ENCODE results near the gene ACTG1.

The ACTG1 gene

DNA sequence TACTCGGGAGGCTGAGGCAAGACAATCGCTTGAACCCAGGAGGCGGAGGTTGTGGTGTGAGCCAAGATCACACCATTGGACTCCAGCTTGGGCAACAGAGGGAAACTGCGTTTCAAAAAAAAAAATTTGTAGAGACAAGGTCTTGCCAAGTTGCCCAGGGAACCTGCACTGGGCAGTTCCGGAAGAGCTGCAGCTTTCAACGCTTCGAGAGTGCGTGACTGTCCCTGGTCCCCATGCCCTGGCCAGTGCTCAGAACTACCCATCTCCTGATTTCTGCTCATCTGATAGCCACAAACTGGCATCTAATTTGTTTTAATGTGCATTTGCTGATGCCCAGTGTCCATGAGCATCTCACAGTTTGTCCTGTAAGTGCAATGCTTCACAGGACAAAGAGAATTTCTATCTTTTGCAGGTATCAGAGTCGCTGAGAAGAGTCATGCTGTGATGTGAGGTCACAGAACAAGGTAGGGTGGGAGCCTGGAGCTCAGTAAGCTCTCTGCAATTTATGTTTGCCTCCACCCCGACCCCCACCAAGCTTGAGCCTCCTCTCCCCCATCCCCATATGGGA lies 3.9 kb downstream of the ACTG1 start:
- H3K27ac Mint-ChIP-seq: peak overlapping the region; percentile 99
- H3K4me3 Mint-ChIP-seq: peak overlapping the region; percentile 98
- peaks cover 60% of the 10 kb centered on the region for H3K36me3 Mint-ChIP-seq
- DNase-seq (ENCODE audit: low spot score in 2 of 2) (peak in 1 of 2 donors; percentile 52), ATAC-seq (no peak)
- peaks cover 33% of the 10 kb centered on the region for H3K4me1 Mint-ChIP-seq
- no peaks in the 10 kb centered on the region for H3K9me3 Mint-ChIP-seq

DNA sequence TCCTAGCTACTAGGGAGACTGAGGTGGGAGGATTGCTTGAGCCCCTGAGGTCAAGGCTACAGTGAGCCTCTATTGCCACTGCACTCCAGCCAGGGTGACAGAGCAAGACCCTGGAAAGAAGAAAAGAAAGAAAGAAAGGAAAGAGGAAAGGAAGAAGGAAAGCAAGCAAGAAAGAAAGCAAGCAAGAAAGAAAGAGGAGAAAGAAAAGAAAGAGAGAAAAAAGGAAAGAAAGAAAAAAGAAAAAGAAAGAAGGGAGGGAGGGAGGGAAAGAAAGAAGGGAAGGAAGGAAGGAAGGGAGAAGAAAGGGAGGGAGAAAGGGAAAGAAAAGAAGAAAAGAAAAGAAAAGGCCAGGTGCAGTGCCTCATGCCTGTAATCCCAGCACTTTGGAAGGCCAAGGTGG lies 9.0 kb downstream of the ACTG1 start:
- DNase-seq (ENCODE audit: low spot score in 2 of 2) (no peak), ATAC-seq (no peak)
- Mint-ChIP-seq H3K9me3 (no peaks in the 10 kb centered on the region), H3K4me3 (no peak overlapping the region), H3K4me1 (peaks cover 6% of the 10 kb centered on the region), H3K27ac (no peak overlapping the region), H3K36me3 (peaks cover 13% of the 10 kb centered on the region)

DNA sequence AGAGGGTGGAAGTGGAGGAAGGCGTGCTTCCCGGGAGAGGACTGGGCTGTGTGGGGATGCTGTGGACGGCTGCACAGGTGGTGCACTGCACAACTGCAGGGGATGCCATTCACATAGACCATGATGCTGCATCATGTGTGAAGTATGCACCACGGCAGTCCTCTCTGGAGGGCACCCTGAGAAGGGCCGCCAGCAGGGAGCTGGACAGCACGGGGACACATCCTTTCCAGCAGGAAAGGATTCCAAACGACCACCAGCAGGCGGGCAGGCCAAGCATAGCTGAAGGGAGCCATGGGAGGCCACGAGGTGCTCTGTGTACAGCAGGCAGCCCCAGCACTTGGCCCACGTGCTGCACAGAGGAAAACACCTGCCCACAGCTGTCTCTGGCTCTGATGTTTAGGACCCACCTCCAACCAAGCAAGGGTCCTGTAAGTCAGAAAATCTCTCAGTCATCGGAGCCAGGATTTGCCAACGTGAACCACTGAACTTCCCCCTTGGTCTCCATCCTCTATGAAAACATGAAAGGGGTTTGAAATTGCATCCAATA lies 10.1 kb downstream of the ACTG1 start:
- H3K27ac Mint-ChIP-seq: no peak overlapping the region
- no peak overlapping the region for H3K4me3 Mint-ChIP-seq
- no peaks in the 10 kb centered on the region for H3K9me3 Mint-ChIP-seq
- peaks cover 2% of the 10 kb centered on the region for H3K4me1 Mint-ChIP-seq
- ATAC-seq: peak; percentile 44
- no peak for DNase-seq (ENCODE audit: low spot score in 2 of 2)
- H3K36me3 Mint-ChIP-seq: peaks cover 3% of the 10 kb centered on the region

DNA sequence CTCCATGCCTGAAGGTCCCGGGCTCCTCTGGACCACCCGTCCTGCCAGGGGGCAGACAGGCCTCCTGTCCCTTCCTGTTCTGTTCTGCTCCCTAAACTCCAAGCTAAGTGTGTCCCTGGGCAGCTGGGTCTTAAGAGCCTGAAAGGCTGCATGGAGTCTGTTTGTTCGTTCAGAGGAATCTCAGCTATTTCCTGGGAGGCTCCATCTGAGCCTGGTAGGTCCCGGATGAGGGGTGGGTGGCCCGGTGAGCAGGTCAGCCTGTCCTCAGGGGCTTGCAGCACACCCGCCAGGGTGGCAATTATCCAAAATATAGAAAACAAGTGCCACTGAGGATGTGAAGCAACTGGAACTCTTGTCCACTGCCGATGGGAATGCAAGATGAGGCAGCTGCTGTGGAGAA lies 12.6 kb downstream of the ACTG1 start:
- H3K4me1 Mint-ChIP-seq: no peaks in the 10 kb centered on the region
- no peaks in the 10 kb centered on the region for H3K36me3 Mint-ChIP-seq
- no peak for DNase-seq (ENCODE audit: low spot score in 2 of 2)
- no peak overlapping the region for H3K4me3 Mint-ChIP-seq
- H3K9me3 Mint-ChIP-seq: no peaks in the 10 kb centered on the region
- no peak for ATAC-seq
- H3K27ac Mint-ChIP-seq: no peak overlapping the region

DNA sequence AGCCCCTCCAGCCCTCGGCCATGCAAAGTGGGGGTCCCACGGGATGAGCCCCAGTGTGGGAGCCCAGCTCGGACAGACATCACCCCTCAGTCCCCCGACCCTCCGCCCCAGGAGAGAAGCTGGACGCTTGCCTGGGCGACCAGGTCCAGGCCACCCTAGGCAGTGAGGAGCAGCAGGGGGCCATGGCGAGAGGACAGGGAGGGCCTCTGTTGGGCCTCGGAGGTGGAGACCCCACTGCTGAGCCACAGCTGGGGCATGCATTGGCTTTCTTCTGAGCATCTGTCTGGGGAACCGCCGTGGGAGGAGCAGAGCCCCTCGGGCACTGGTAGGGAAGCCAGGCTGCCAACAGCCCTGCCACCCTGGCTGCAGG lies 13.0 kb downstream of the ACTG1 start:
- H3K27ac Mint-ChIP-seq: no peak overlapping the region
- H3K4me3 Mint-ChIP-seq: no peak overlapping the region
- no peaks in the 10 kb centered on the region for H3K36me3 Mint-ChIP-seq
- no peak for DNase-seq (ENCODE audit: low spot score in 2 of 2)
- peaks cover 4% of the 10 kb centered on the region for H3K4me1 Mint-ChIP-seq
- ATAC-seq: peak; percentile 21
- no peaks in the 10 kb centered on the region for H3K9me3 Mint-ChIP-seq

DNA sequence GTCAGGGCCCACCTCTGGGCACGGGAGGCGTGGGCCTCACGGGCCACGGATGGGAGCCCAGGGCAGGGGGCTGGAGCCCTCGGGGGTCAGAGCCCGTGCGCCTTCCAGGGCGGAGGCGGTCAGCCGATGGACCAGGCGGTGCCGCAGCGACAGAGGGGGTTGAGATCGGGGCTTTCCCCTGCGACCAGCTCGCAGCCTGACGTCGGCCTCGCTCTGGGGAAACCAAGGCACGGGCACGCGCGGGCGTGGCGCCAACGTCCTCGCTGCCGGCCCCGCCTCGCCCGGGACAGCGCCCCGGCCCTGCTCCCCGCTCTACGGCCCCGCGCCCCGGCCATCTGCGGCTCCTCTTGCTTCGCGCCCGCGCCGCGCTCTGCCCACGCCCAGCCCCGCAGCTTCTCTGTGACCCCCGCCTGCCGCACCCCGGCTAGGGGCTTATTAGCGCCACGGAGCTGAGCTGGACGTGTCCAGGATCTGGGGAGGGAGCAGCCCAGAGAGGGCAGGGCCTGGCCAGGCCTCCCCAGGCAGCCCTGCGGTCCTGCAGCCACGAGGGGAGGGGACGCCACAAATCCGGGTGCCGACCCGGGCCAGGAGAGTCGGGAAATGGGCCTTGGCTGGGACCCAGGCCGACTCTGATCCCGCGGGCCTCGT lies 13.5 kb downstream of the ACTG1 start:
- ATAC-seq (no peak), DNase-seq (ENCODE audit: low spot score in 2 of 2) (no peak)
- H3K27ac Mint-ChIP-seq: no peak overlapping the region
- no peaks in the 10 kb centered on the region for H3K9me3 Mint-ChIP-seq
- H3K36me3 Mint-ChIP-seq: no peaks in the 10 kb centered on the region
- no peak overlapping the region for H3K4me3 Mint-ChIP-seq
- H3K4me1 Mint-ChIP-seq: peaks cover 6% of the 10 kb centered on the region

DNA sequence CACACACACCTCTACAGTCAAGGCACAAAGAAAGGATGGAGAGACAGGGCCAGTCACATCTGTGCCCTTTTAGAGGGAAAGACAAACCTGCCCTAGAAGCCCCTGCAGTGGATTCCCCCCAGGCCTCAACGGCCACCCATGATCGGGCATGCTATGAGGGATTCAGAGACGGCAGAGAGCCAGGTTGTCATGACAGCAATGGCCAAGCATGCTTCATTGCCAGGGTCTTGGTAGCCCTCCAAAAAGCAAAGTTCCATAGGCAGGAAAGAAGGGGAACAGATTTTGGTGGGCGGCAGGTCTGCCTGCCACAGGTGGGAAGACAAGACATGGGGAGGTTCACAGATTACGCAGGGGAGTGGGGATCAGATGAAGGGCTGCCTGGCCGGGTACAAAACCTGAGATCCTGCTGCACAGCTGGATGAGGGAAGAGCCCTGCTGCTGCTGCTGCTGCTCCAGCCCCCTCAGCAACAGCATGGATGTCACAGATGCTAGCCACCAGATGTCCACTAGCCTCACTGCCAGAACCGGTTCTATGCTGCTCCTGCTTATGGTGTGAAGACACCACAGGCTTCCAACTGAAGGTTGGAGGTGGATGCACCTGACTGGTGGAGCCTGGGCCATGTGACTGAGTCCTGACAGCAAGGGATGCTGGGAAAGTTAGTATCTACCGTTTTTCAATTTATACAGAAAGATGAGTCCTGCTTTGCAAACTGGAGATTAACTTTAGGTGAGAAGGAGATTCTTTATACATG lies 17.8 kb downstream of the ACTG1 start:
- DNase-seq (ENCODE audit: low spot score in 2 of 2) (no peak), ATAC-seq (peak; percentile 51)
- no peak overlapping the region for H3K4me3 Mint-ChIP-seq
- no peaks in the 10 kb centered on the region for H3K9me3 Mint-ChIP-seq
- H3K27ac Mint-ChIP-seq: no peak overlapping the region
- H3K4me1 Mint-ChIP-seq: peaks cover 8% of the 10 kb centered on the region
- H3K36me3 Mint-ChIP-seq: no peaks in the 10 kb centered on the region

DNA sequence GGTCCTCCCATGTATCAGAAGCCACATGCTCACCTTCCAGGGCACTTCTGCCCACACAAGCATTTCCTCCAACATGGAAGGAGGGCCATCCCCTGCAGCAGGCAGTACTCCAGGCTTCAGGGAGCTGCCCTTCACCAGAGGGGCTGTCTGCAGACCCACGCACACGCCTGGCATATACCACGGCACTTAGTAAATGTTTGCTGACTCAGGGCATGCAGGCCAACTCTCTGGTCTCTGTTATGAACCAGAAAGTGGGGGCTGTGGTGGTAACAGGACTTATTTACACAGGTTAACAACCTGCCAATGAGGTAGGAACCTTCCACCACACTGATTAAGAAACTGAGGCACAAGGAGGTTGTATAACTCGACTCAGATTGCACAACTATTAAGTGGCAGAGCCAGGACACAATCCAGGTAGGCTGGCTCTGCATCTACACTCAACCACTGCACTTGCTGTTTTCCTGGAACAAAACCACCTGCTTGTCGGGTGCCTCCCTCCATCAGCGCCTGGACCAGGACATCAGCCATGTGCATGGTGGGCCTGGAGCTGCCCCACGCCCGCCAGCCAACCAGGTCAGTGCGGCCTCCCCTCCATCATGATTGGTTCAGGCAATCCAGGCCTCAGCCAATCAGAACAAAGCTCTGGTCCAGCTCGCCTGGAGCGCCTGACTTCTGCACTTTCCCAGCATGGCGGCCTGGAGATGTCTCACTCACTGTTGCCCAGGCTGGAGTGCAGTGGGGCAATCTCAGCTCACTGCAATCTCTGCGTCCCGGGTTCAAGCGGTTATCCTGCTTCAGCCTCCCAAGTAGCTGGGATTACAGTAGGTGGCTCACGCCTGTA lies 19.2 kb downstream of the ACTG1 start:
- peaks cover 6% of the 10 kb centered on the region for H3K36me3 Mint-ChIP-seq
- H3K27ac Mint-ChIP-seq: no peak overlapping the region
- peaks cover 13% of the 10 kb centered on the region for H3K4me1 Mint-ChIP-seq
- H3K4me3 Mint-ChIP-seq: no peak overlapping the region
- no peak for DNase-seq (ENCODE audit: low spot score in 2 of 2)
- no peaks in the 10 kb centered on the region for H3K9me3 Mint-ChIP-seq
- no peak for ATAC-seq

DNA sequence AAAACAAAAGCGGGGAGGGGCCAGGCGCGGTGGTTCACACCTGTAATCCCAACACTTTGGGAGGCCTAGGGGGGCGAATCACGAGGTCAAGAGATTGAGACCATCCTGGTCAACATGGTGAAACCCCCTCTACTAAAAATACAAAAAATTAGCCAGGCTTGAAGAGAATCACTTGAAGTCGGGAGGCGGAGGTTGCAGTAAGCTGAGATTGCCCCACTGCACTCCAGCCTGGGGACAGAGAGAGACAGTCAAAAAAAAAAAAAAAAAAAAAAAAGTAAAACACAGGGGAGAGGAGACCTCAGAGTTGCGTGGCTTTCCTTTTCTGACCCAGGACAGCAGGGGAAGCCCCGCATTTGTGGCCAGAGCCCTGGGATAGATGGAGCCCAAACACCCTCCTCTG lies 19.9 kb downstream of the ACTG1 start:
- peaks cover 13% of the 10 kb centered on the region for H3K4me1 Mint-ChIP-seq
- no peak for DNase-seq (ENCODE audit: low spot score in 2 of 2)

DNA sequence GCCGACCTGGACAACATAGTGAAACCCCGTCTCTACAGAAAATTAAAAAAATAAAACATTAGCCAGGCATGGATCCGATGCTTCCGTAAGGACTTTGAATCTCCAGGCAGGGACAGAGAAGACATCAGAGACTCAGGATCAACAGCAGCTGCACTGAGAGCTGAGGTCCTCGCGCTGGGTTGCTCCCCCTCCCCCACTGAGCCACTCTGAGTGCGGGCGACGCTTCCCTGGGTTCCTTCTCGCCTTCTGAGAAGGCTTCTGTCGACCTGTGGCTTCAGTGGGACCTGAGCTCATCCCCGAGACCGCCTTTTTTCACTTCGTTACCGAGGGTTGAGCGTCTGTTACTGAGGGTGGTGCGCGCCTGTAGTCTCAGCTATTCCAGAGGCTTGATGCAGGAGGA lies 20.4 kb downstream of the ACTG1 start:
- H3K4me3 Mint-ChIP-seq: no peak overlapping the region
- peaks cover 13% of the 10 kb centered on the region for H3K4me1 Mint-ChIP-seq
- peaks cover 8% of the 10 kb centered on the region for H3K36me3 Mint-ChIP-seq
- no peak for DNase-seq (ENCODE audit: low spot score in 2 of 2)
- H3K27ac Mint-ChIP-seq: no peak overlapping the region
- no peak for ATAC-seq
- no peaks in the 10 kb centered on the region for H3K9me3 Mint-ChIP-seq

More for the DNA sequence above, 19.9 kb downstream of the ACTG1 start:
- H3K27ac Mint-ChIP-seq: no peak overlapping the region
- peaks cover 6% of the 10 kb centered on the region for H3K36me3 Mint-ChIP-seq
- H3K4me3 Mint-ChIP-seq: no peak overlapping the region
- ATAC-seq: no peak
- no peaks in the 10 kb centered on the region for H3K9me3 Mint-ChIP-seq

DNA sequence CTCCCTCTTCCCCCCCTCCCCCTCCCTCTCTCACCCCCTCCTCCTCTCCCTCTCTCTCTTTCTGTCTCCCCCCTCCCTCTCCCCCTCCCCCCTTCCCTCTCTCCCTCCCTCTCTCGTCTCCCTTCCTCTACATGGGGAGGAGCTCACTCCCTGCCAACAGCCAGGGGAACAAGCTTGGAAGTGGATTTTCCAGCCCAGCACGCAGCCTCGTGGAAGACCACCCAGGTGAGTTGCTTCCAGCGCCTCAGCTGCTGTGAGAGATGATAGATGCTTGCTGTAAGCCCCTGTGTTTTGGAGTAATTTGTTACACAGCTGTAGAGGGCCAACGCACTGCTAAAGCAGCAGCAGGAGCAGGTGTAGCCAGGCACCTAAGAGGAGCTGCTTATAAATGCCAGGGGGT lies 20.8 kb downstream of the ACTG1 start:
- Mint-ChIP-seq H3K9me3 (no peaks in the 10 kb centered on the region), H3K4me3 (no peak overlapping the region), H3K36me3 (peaks cover 11% of the 10 kb centered on the region), H3K27ac (no peak overlapping the region), H3K4me1 (peaks cover 13% of the 10 kb centered on the region)
- ATAC-seq: no peak
- DNase-seq (ENCODE audit: low spot score in 2 of 2): no peak

DNA sequence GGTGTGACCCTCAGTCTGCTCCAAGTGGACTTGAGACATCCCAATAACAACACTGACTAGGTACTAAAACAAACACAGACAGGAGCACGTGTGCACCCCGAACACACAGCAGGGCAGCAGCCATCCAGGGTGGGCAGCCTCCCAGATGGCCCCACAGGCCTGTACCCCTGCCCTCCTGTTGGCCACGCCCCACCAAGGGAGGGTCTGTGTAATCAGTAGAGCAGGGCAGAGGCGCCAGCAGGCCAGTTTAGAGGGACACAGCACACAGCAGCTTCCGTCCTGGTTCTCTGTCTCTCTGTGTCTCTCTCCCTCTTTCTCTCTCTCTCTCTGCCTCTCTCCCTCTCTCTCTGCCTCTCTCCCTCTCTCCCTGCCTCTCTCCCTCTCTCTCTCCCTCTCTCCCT lies 21.4 kb downstream of the ACTG1 start:
- Mint-ChIP-seq H3K36me3 (peaks cover 11% of the 10 kb centered on the region), H3K27ac (no peak overlapping the region), H3K9me3 (no peaks in the 10 kb centered on the region), H3K4me1 (peaks cover 13% of the 10 kb centered on the region), H3K4me3 (no peak overlapping the region)
- ATAC-seq (no peak), DNase-seq (ENCODE audit: low spot score in 2 of 2) (no peak)

DNA sequence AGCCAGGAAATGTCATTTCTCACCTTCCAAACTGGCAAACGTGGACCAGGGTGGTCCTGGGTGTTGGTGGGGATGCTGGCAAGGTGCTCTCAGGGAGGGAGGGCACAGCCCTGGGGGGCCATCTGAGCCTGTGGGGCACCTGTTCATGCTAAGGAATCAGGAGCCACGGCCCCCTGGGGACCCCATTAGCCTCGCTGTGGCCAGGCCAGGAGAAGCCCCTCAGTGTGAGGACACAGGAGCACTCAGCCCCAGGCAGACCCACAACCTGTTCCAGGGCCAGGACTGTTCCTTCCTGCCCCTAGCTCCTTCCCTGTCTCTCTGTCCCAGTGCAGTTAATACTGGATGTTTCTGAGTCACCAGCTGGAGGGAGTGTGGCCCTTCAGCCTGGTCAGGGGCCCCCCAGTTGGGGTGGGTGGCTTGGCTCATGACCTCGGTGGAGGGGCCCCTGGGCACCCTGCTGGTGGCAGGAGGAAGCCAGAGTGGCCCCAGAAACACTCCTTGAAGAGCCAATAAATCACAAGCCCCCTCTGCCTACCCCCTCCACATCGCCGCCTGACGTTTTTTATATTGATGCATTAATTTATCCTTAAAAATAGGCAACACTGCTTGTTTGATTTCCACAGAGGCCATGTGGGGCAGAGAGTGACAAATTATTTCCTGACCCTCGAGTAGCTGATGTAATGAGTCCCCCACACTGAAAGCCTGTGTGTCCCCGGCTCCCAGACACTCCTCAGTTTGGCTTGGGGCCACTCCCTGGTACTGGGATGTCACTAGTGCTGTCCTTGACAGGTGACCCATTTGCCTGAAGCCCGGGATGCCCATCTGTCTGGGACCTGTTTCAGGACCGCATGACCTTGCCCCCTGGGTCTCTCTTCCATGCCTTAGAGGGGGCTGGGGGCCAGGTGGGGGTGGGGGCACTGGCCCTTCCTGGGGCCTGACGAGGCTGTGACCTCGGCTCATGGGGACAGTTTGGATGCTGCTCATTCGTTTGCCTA lies 22.3 kb downstream of the ACTG1 start:
- Mint-ChIP-seq H3K4me1 (peaks cover 13% of the 10 kb centered on the region), H3K36me3 (peaks cover 11% of the 10 kb centered on the region), H3K27ac (peak overlapping the region; percentile 79), H3K9me3 (no peaks in the 10 kb centered on the region), H3K4me3 (peak overlapping the region; percentile 57)
- ATAC-seq: no peak
- no peak for DNase-seq (ENCODE audit: low spot score in 2 of 2)
